ENCODE results near the gene KRT72. TPM values are rescaled to one million over a fixed set of nuclear protein-coding genes. Genes with fewer than 3 reads are reported as not detected.

Gene KRT72
- total RNA-seq = not detected in 2 replicates

DNA sequence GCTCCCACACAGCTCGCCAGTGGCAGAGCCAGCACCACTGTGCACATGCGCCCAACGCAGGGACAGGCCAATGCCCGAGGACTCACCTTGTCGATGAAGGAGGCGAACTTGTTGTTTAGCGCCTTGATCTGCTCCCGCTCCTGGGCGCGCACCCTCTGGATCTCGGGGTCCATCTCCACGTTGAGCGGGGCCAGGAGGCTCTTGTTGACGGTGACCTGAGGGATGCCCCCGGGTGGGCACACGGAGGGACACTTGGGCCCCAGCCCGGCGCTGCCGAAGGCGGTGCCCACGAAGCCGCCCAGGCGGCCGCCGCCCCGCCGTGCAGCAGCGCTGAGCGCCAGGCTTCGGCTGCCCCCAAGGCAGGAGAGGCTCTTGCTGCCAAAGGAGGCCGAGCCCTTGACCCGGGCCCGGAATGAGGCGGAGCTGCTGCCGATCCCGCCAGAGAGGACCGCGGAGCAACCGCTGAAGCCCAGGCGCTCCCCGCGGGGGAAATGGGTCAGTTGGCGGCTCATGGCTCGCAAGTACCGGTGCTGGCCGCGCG is at the start of gene KRT72:
Gene KRT72 (minus strand): TSS at position 523 of the 541 bp plus-strand sequence. CDS start 11 bp downstream, at position 512.

DNA sequence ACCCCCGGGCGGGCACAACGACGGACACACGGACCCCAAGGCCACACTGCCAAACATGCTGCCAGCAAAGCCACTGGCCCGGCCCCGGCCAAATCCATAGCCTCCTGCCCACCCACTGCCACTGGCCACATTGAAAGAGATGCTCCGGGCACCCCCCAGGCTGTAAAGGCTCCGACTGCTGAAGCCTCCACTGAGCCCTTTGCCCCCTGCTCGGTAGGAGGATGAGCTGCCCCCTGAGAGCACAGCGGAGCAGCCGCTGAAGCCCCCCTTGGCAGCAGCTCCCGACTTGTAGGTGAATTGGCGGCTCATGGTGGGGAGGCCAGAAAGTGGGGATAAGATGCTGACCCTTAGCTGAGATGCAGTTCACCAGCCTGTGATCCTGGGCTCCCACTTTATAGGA is 17.0 kb upstream of the KRT72 start, which contains the start of gene KRT73:
Gene KRT73 (minus strand): TSS at position 344 of the 400 bp plus-strand sequence. CDS start 35 bp downstream, at position 309.

DNA sequence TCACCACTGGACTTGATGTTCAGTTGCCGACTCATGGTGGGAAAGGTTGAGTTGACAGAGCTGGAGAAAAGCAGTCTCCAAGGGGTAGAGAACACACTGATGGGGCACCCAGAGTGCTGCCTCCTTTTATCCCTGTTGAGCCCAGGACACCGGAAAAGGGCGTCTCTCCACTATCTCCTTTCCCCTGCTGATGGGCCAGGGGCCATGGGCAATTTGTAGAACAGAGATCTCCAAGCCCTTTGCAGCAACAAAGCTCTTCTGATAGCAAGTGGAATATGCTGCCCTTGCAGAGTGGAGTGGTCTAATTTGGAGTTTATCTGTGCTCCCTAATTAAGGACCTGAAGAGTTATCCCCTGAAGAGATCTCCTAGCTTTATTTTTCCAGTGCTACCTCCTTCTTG is 27.5 kb downstream of the KRT72 start, which contains the start of gene KRT74:
Gene KRT74 (minus strand): TSS at position 101 of the 400 bp plus-strand sequence. CDS start 66 bp downstream, at position 35.

DNA sequence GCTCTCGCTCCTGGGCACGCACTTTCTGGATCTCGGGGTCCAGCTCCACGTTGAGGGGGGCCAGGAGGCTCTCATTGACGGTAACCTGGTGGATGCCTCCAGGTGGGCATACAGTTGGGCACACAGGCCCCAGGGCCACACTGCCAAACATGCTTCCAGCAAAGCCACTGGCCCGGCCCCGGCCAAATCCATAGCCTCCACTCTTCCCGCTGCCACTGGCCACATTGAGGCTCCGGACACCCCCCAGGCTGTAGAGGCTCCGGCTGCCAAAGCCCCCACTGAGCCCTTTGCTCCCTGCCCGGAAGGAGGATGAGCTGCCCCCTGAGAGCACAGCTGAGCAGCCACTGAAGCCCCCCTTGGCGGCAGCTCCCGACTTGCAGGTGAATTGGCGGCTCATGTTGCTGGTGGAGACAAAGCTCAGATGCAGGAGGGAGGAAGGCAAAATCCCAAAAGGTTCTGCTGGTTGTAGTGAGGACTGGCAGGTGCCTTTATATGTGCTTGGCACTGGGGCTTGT is 48.5 kb downstream of the KRT72 start, which contains the start of gene KRT71:
Gene KRT71 (minus strand): TSS at position 465 of the 515 bp plus-strand sequence. CDS start 68 bp downstream, at position 397.

Other genes with a start within 250 kb of the KRT72 start
- not detected in 2 replicates for gene KRT85, start 234.0 kb downstream of the KRT72 start, total RNA-seq
- not detected in 2 replicates for gene KRT84, start 215.8 kb downstream of the KRT72 start, total RNA-seq
- not detected in 2 replicates for gene KRT82, start 195.1 kb downstream of the KRT72 start, total RNA-seq
- gene KRT75, start 167.1 kb downstream of the KRT72 start, total RNA-seq = not detected in 2 replicates
- 0.13 and 0.32 TPM in 2 replicates for gene KRT6B, start 149.3 kb downstream of the KRT72 start, total RNA-seq
- not detected in 2 replicates for gene KRT6C, start 127.7 kb downstream of the KRT72 start, total RNA-seq
- gene KRT6A, start 108.2 kb downstream of the KRT72 start, total RNA-seq = 0.76 and 0.97 TPM in 2 replicates
- gene KRT5, start 81.1 kb downstream of the KRT72 start, total RNA-seq = 0.31 and 0.65 TPM in 2 replicates
- not detected in 2 replicates for gene KRT71, start 48.3 kb downstream of the KRT72 start, total RNA-seq
- gene KRT74, start 27.6 kb downstream of the KRT72 start, total RNA-seq = not detected in 2 replicates
- not detected in 2 replicates for gene KRT73, start 17.1 kb upstream of the KRT72 start, total RNA-seq
- gene KRT2, start 50.7 kb upstream of the KRT72 start, total RNA-seq = not detected in 2 replicates
- gene KRT1, start 78.9 kb upstream of the KRT72 start, total RNA-seq = not detected in 2 replicates
- gene KRT77, start 102.1 kb upstream of the KRT72 start, total RNA-seq = not detected in 2 replicates
- not detected in 2 replicates for gene KRT76, start 175.9 kb upstream of the KRT72 start, total RNA-seq
- not detected in 2 replicates for gene KRT3, start 194.7 kb upstream of the KRT72 start, total RNA-seq
- gene KRT4, start 212.7 kb upstream of the KRT72 start, total RNA-seq = not detected in 2 replicates
- not detected in 2 replicates for gene KRT79, start 232.8 kb upstream of the KRT72 start, total RNA-seq
- not detected in 2 replicates for gene KRT78, start 247.5 kb upstream of the KRT72 start, total RNA-seq

Data from bladder microvascular endothelial cell (primary cell).